ENCODE data around the gene SLC15A3.

SLC15A3 gene

GRCh38 chr11:60889869-60890311 is 62.1 kb downstream of the SLC15A3 start:
- DNase-seq (ENCODE audit: low read depth), result no peak

- DNase-seq (ENCODE audit: low read depth), result no peak
Observed at GRCh38 chr11:60887556-60887955, 64.4 kb downstream of the SLC15A3 start.

Measured in activated gamma-delta T cell treated with anti-CD3 and anti-CD28 coated beads, Interleukin-2, amount 50 U/mL, for 16 hours (primary cell).